Panc1 (cell line): ENCODE results near the gene ADI1. TPM values are rescaled to one million over a fixed set of nuclear protein-coding genes. Genes with fewer than 3 reads are reported as not detected.

Source experiments
- ATAC-seq: fragments of 200-7000 bp; cut with Tn5 transposase; 2 replicates; pipeline ENCODE4 v1.9.1; 2020; ENCODE audit warnings: mild to moderate bottlenecking, moderate library complexity
- BruUV-seq: library from RNA; stranded (reverse); fragments of 400-500 nt; replicated peaks from 2 replicates; lab custom pipeline; 2021; lab: Mats Ljungman, UMichigan
- CTCF ChIA-PET: fragments of 300-600 bp; sonication (Branson Sonifier 250); formaldehyde crosslinking; loops from one replicate; lab custom pipeline; 2022; ENCODE audit warnings: antibody characterized with exemption; lab: Charles Lee
- POLR2A ChIA-PET: fragments of 300-600 bp; sonication (Branson Sonifier 250); formaldehyde crosslinking; loops from one replicate; lab custom pipeline; 2022; ENCODE audit warnings: antibody characterized with exemption; lab: Charles Lee
- DNase-seq: peaks from one replicate; pipeline ENCODE4 v3.0.0-alpha.2; 2010; ENCODE audit warnings: low read depth, low spot score
- H3K27ac ChIP-seq: 2 replicates; pipeline ENCODE4 v1.5.1; 2011; ENCODE audit warnings: mild to moderate bottlenecking, low read length, inconsistent platforms
- H3K27me3 ChIP-seq: fragments of 200-500 bp; sonication (Bioruptor generic); 2 replicates; pipeline ENCODE4 v1.6.0; 2014; ENCODE audit warnings: low read length, inconsistent platforms; ENCODE audit not compliant: control insufficient read depth, insufficient read depth
- H3K36me3 ChIP-seq: fragments of 200-500 bp; sonication (Bioruptor generic); 2 replicates; pipeline ENCODE4 v1.5.1; 2014; ENCODE audit warnings: inconsistent platforms, mild to moderate bottlenecking, low read length, moderate library complexity; ENCODE audit not compliant: control insufficient read depth, insufficient read depth
- H3K4me1 ChIP-seq: 2 replicates; pipeline ENCODE4 v1.5.1; 2011; ENCODE audit warnings: inconsistent platforms, mild to moderate bottlenecking, low read length, moderate library complexity; ENCODE audit not compliant: control insufficient read depth, insufficient read depth
- H3K4me3 ChIP-seq, 2 experiments: 2 replicates each; pipeline ENCODE4 v1.5.1; 2011 to 2012; ENCODE audit warnings: low read depth in 2 of 2, low read length in 2 of 2, mild to moderate bottlenecking in 2 of 2, inconsistent platforms in 1 of 2, moderate library complexity in 1 of 2
- H3K9me3 ChIP-seq: fragments of 200-500 bp; sonication (Bioruptor generic); 2 replicates; pipeline ENCODE4 v1.5.1; 2014; ENCODE audit warnings: low read depth, mild to moderate bottlenecking, inconsistent platforms, low read length, moderate library complexity; ENCODE audit not compliant: control insufficient read depth, insufficient read depth
- POLR2AphosphoS5 ChIP-seq: IDR thresholded peaks from 2 replicates; pipeline ENCODE4 v1.6.1; 2012; ENCODE audit warnings: mild to moderate bottlenecking, low read depth, low read length, moderate library complexity
- SIN3A ChIP-seq: IDR thresholded peaks from 2 replicates; pipeline ENCODE4 v1.6.1; 2012; ENCODE audit warnings: low read depth, mild to moderate bottlenecking, low read length, moderate library complexity, borderline replicate concordance; ENCODE audit not compliant: insufficient read depth
- TCF7L2 ChIP-seq: IDR thresholded peaks from 2 replicates; pipeline ENCODE4 v1.6.1; 2011; ENCODE audit warnings: mild to moderate bottlenecking, low read depth, low read length, inconsistent platforms
- in situ Hi-C: cut with HindIII; loops from 2 replicates; pipeline ENCODE4 v1.10.0; 2016; ENCODE audit warnings: low sequenced_read_pairs, low pct_unique_long_range_greater_than_20kb
- intact Hi-C: fragments of 100-400 bp; cut with micrococcal nuclease; formaldehyde crosslinking; loops from one replicate; pipeline ENCODE4 v1.10.0; 2022; ENCODE audit not compliant: unreplicated experiment
- total RNA-seq: library from RNA; stranded (reverse); gene quantifications from one replicate; pipeline ENCODE4 v1.2.1, GENCODE V29; 2021; ENCODE audit not compliant: unreplicated experiment
- TF ChIP-seq, protein P1 (sequence below), 2 experiments: IDR thresholded peaks; 2 replicates each; pipeline ENCODE4 v1.6.1; 2011 to 2012; ENCODE audit warnings: low read depth in 2 of 2, control low read depth in 1 of 2, low read length in 1 of 2, mild to moderate bottlenecking in 1 of 2, moderate library complexity in 1 of 2; ENCODE audit not compliant: insufficient read depth in 1 of 2
- TF ChIP-seq, protein P2 (sequence below): fragments of 450-650 bp; IDR thresholded peaks from 2 replicates; pipeline ENCODE4 v1.5.1; 2017; ENCODE audit warnings: mild to moderate bottlenecking

Gene ADI1
- total RNA-seq, 1 experiment from 2014 or later, result 42.9 TPM

DNA sequence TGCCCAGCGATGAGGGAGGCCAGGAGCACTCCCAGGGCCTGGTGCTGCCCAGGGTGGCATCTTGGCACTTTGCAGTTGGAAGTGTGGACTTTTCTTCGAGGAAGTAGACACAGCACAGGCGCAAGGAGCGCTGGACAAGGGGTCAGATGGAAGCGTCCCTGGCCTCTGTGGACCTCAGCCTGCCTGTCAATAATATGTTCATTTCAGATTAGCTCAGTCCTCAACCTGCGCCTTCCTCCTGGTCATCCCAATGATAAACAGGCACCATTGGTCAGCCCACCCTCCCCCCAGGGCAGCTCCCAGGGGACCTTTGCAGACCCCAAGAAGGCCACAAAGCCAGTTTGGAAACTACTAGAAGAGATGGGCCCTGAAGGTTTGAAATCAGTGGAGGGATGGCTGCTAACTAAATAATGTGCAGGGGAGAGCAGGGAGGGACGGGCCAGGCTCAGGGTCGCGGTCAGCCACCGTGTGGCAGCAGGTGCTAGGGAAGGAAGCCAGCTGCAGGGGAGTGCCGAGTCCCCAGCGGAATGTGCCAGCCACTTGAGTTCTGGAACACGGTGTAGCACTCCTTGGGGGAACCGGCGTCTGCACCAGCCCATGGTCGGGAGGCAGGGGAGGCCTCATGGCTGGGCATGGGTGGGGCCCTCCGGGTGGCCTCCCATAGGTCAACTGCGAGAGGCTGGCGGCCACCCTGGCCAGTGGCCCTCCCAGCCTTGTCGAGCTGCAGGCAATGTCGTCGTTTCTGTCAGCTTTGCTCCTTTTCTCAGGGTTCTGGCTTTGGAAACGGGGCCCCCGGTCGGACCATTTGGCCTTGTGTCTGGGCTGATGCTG lies 59.9 kb downstream of the ADI1 start:
- in situ Hi-C loops (no loop called here), intact Hi-C loops (no loop called here)
- Histone ChIP-seq H3K27ac (no peak overlapping the region), H3K9me3 (no peaks in the 10 kb centered on the region), H3K4me1 (no peaks in the 10 kb centered on the region), H3K36me3 (no peaks in the 10 kb centered on the region), H3K27me3 (no peaks in the 10 kb centered on the region), H3K4me3 (no peak overlapping the region)
- CTCF ChIA-PET, result no interaction called here
- ATAC-seq (no peak), DNase-seq (no peak)
- POLR2A ChIA-PET, result no interaction called here
- TF ChIP-seq POLR2AphosphoS5, result no peak
- TF ChIP-seq SIN3A, result no peak
- TF ChIP-seq TCF7L2, result no peak
- TF ChIP-seq, protein P1, sequence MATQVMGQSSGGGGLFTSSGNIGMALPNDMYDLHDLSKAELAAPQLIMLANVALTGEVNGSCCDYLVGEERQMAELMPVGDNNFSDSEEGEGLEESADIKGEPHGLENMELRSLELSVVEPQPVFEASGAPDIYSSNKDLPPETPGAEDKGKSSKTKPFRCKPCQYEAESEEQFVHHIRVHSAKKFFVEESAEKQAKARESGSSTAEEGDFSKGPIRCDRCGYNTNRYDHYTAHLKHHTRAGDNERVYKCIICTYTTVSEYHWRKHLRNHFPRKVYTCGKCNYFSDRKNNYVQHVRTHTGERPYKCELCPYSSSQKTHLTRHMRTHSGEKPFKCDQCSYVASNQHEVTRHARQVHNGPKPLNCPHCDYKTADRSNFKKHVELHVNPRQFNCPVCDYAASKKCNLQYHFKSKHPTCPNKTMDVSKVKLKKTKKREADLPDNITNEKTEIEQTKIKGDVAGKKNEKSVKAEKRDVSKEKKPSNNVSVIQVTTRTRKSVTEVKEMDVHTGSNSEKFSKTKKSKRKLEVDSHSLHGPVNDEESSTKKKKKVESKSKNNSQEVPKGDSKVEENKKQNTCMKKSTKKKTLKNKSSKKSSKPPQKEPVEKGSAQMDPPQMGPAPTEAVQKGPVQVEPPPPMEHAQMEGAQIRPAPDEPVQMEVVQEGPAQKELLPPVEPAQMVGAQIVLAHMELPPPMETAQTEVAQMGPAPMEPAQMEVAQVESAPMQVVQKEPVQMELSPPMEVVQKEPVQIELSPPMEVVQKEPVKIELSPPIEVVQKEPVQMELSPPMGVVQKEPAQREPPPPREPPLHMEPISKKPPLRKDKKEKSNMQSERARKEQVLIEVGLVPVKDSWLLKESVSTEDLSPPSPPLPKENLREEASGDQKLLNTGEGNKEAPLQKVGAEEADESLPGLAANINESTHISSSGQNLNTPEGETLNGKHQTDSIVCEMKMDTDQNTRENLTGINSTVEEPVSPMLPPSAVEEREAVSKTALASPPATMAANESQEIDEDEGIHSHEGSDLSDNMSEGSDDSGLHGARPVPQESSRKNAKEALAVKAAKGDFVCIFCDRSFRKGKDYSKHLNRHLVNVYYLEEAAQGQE (IDR thresholded peaks at IDR 0.05; ENCODE audit: insufficient read depth in 1 of 2, low read depth in 2 of 2, low read length in 1 of 2), result no peak
- TF ChIP-seq, protein P2, sequence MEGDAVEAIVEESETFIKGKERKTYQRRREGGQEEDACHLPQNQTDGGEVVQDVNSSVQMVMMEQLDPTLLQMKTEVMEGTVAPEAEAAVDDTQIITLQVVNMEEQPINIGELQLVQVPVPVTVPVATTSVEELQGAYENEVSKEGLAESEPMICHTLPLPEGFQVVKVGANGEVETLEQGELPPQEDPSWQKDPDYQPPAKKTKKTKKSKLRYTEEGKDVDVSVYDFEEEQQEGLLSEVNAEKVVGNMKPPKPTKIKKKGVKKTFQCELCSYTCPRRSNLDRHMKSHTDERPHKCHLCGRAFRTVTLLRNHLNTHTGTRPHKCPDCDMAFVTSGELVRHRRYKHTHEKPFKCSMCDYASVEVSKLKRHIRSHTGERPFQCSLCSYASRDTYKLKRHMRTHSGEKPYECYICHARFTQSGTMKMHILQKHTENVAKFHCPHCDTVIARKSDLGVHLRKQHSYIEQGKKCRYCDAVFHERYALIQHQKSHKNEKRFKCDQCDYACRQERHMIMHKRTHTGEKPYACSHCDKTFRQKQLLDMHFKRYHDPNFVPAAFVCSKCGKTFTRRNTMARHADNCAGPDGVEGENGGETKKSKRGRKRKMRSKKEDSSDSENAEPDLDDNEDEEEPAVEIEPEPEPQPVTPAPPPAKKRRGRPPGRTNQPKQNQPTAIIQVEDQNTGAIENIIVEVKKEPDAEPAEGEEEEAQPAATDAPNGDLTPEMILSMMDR, result no peak
- no TSS peak for BruUV-seq

DNA sequence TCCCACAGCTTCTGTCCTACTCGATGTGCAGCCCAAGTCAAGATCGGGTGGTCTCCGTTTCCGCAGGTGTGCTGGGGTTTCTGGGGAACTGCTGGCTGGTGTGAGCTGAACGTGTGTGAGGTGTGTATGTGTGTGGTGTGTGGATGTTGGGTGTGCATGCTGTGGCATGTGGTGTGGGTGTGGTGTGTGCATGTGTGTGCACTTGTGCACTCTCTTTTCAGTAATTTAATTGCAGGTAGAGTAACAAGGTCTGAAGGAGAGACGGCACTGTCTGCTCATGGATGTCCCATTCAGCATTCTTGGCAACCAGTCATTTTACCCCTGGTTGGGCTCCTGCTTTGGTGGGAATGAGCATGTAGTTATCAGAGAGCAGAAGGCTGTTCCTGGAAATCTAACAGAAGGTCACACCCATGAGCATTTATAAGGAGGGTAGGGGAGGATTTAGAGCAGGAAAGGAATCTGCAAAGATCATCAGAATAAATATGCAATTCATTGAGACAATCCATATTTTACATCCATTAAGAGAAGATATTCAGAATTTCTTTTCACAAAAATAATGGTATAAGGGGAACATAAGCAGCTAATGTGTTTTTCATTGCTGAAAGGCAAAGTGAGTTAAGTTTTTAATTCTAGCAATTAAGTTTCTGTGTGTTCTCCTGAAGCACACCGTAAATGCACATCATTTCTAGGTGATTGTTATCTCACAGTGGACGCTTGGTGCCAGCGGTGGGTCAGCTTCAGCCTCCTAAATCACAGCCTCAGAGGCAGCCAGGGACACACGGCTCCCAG lies 60.7 kb downstream of the ADI1 start:
- Histone ChIP-seq H3K27ac (no peak overlapping the region), H3K9me3 (no peaks in the 10 kb centered on the region), H3K36me3 (no peaks in the 10 kb centered on the region), H3K27me3 (no peaks in the 10 kb centered on the region), H3K4me1 (no peaks in the 10 kb centered on the region), H3K4me3 (no peak overlapping the region)
- ATAC-seq (no peak), DNase-seq (no peak)
- TSS peak; percentile 32 for BruUV-seq
- CTCF ChIA-PET, result no interaction called here
- intact Hi-C loops, result no loop called here
- TF ChIP-seq TCF7L2, result no peak
- TF ChIP-seq, protein P1 (IDR thresholded peaks at IDR 0.05; ENCODE audit: insufficient read depth in 1 of 2, low read depth in 2 of 2, low read length in 1 of 2), result no peak
- TF ChIP-seq, protein P2, result no peak
- in situ Hi-C loops, result no loop called here
- POLR2A ChIA-PET, result no interaction called here
